Lower leg skin (tissue), 4 donors: Measurements from ENCODE around the gene ANOS1. TPM values are rescaled to one million over a fixed set of nuclear protein-coding genes. Genes with fewer than 3 reads are reported as not detected.

Experiments
- DNase-seq, 2 donors: peaks; one replicate each; pipeline ENCODE4 v3.0.0-alpha.2; 2019; ENCODE audit warnings: low spot score in 2 of 2
- H3K4me3 ChIP-seq: fragments of 200-600 bp; sonication (generic); 2 replicates; pipeline ENCODE4 v1.5.1; 2017; ENCODE audit warnings: mild to moderate bottlenecking, low read depth; ENCODE audit not compliant: poor library complexity, severe bottlenecking
- CTCF ChIP-seq, 3 donors: fragments of 450-650 bp; IDR thresholded peaks; one replicate each; pipeline ENCODE4 v1.5.1; 2016; ENCODE audit warnings: antibody characterized with exemption in 3 of 3, mild to moderate bottlenecking in 3 of 3, moderate library complexity in 2 of 3
- POLR2A ChIP-seq, 2 donors: fragments of 450-650 bp; IDR thresholded peaks; one replicate each; pipeline ENCODE4 v1.6.1; 2016 to 2017; ENCODE audit warnings: antibody characterized with exemption in 2 of 2, mild to moderate bottlenecking in 1 of 2, moderate library complexity in 1 of 2
- WGBS, 2 donors: methylation state at CpG; one replicate each; pipeline ENCODE4 v1.1.5; 2018; 5-methylcytosine and 5-hydroxymethylcytosine counted together
- intact Hi-C: fragments of 100-400 bp; cut with DNase I; formaldehyde crosslinking; loops from one replicate; pipeline ENCODE4 v1.15.0; 2023; ENCODE audit warnings: low total_unique reads
- total RNA-seq, 4 donors: library from RNA; depleted of rRNA; stranded (reverse); fragments of >200 nt; gene quantifications; one replicate each; pipeline ENCODE4 v1.1.0, GENCODE V29; 2016

Gene ANOS1
- total RNA-seq, 4 donors from 2014 or later: 2.7 to 7.5 (median 5.4) TPM

DNA sequence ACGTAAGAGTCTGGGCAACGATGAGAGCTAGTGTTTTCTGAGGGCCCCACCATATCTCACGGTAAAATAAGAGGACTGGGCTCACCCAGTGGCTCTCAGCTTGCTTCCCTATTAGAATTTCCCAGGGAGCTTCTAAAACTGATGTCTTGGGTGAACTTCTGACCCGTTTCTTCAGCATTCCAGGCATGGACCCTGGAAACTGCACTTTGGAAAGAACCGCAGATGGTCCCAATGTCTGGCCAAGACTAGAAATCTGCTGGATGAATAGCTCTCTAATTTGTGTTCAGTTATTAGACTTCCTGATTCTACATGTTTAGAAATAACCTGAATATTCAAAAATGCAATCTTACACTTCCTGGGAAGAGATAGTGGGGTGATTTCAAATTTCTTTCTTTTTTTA, 127.8 kb downstream of the ANOS1 start:
- H3K4me3 ChIP-seq: no peak overlapping the region
- 85 to 90% methylated on average over 5 of the region's 5 CpGs for WGBS, 2 donors
- TF ChIP-seq POLR2A (IDR thresholded peaks at IDR 0.05) (no peak), CTCF (IDR thresholded peaks at IDR 0.05) (no peak)
- intact Hi-C loops: no loop called here
- DNase-seq: no peak

GRCh38 chrX:8591501-8591900, 140.4 kb downstream of the ANOS1 start:
- TF ChIP-seq POLR2A (IDR thresholded peaks at IDR 0.05): no peak
- TF ChIP-seq CTCF (IDR thresholded peaks at IDR 0.05): no peak
- WGBS, 2 donors: 61 to 68% methylated on average over 4 of the region's 4 CpGs
- no peak for DNase-seq
- no peak overlapping the region for H3K4me3 ChIP-seq
- intact Hi-C loops: no loop called here

- intact Hi-C loops: no loop called here
- H3K4me3 ChIP-seq: no peak overlapping the region
- no peak for DNase-seq
- TF ChIP-seq POLR2A (IDR thresholded peaks at IDR 0.05) (no peak), CTCF (IDR thresholded peaks at IDR 0.05) (no peak)
Measured at GRCh38 chrX:8586953-8587352, 145.0 kb downstream of the ANOS1 start.

DNA sequence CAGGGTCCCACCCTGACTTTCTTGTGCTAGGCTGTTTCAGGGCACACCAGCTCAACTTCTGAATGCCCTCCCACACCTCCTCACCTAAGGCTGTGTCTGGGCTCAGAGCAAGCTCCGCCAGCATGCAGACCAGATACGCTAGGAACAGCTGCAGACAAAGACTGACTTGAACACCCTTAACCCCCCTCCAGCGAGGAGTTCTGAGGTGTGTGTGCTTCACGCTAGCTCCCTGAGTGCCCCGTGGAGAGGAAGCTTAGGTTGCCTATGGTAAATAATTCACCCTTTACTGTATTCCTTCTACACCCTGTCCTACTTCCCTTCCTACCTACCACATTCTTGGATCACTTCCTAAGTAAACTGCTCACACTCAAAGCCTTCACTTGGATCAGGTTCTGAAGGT, 152.3 kb downstream of the ANOS1 start:
- 66 to 72% methylated on average over 5 of the region's 5 CpGs for WGBS, 2 donors
- TF ChIP-seq POLR2A (IDR thresholded peaks at IDR 0.05) (no peak), CTCF (IDR thresholded peaks at IDR 0.05) (no peak)
- no peak overlapping the region for H3K4me3 ChIP-seq
- DNase-seq: no peak
- intact Hi-C loops: no loop called here

DNA sequence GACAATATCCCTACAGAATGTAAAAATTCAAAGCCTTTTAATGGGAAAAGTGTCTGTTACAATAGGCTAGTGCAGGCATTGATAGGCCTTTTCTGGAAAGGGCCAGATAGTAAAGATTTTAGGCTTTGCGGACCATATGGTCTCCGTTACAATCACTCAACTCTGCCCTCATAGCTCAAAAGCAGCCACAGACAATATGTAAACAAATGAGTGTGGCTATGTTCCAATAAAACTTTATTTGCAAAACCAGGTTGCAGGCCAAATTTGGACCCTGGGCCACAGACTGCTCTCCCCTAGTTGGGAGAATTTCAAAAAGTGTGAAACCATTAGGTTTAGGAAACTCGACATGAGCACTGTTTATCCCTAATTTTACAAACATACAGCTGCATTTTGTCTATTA, 155.1 kb downstream of the ANOS1 start:
- TF ChIP-seq POLR2A (IDR thresholded peaks at IDR 0.05) (no peak), CTCF (IDR thresholded peaks at IDR 0.05) (no peak)
- no peak for DNase-seq
- no peak overlapping the region for H3K4me3 ChIP-seq
- 83 to 95% methylated on average over 3 of the region's 3 CpGs for WGBS, 2 donors
- intact Hi-C loops: no loop called here

GRCh38 chrX:8565729-8566128, 166.2 kb downstream of the ANOS1 start:
- 58 to 68% methylated on average over 6 to 8 of the region's 8 CpGs for WGBS, 2 donors
- DNase-seq: no peak
- TF ChIP-seq CTCF (IDR thresholded peaks at IDR 0.05): no peak
- no peak for TF ChIP-seq POLR2A (IDR thresholded peaks at IDR 0.05)
- no peak overlapping the region for H3K4me3 ChIP-seq
- intact Hi-C loops: no loop called here
